Heart left ventricle (tissue), 16 donors: ENCODE data around the gene MAP4K5. TPM values are rescaled to one million over a fixed set of nuclear protein-coding genes. Genes with fewer than 3 reads are reported as not detected.

Experiments
- ATAC-seq, 4 donors: fragments of 200-7000 bp; cut with Tn5 transposase; one replicate each; pipeline ENCODE4 v1.9.1; 2020 to 2022; ENCODE audit warnings: moderate library complexity in 4 of 4, mild to moderate bottlenecking in 3 of 4, moderate number of reproducible peaks in 1 of 4
- DNase-seq, 5 donors: peaks; one replicate each; pipeline ENCODE4 v3.0.0-alpha.2; 2020
- H3K27ac ChIP-seq, 12 donors: fragments of 200-600 bp; sonication (generic) in 4 of 12; one replicate each; pipeline versions ENCODE4 v1.5.0 to v1.8.0; 2016 to 2022; ENCODE audit warnings: mild to moderate bottlenecking in 2 of 12
- H3K27me3 ChIP-seq, 9 donors: fragments of 200-600 bp; sonication (generic) in 2 of 9; one replicate each; pipeline versions ENCODE4 v1.5.1 to v1.8.0; 2016 to 2022; ENCODE audit warnings: mild to moderate bottlenecking in 3 of 9
- H3K36me3 ChIP-seq, 9 donors: fragments of 200-600 bp; sonication (generic) in 2 of 9; one replicate each; pipeline versions ENCODE4 v1.5.0 to v1.8.0; 2018 to 2022; ENCODE audit warnings: mild to moderate bottlenecking in 2 of 9
- H3K4me1 ChIP-seq, 12 donors: fragments of 200-600 bp; sonication (generic) in 4 of 12; one replicate each; pipeline versions ENCODE4 v1.5.0 to v1.8.0; 2016 to 2022; ENCODE audit warnings: mild to moderate bottlenecking in 3 of 12
- H3K4me3 ChIP-seq, 12 donors: fragments of 200-600 bp; sonication (generic) in 4 of 12; one replicate each; pipeline versions ENCODE4 v1.5.0 to v1.8.0; 2017 to 2022; ENCODE audit warnings: mild to moderate bottlenecking in 9 of 12, moderate library complexity in 4 of 12
- H3K9me3 ChIP-seq, 12 donors: fragments of 200-600 bp; sonication (generic) in 4 of 12; one replicate each; pipeline versions ENCODE4 v1.5.0 to v1.8.0; 2016 to 2022; ENCODE audit warnings: mild to moderate bottlenecking in 1 of 12
- CTCF ChIP-seq, 12 donors: fragments of 200-600 bp; sonication (generic) in 4 of 12; IDR thresholded peaks; one replicate each; pipeline versions ENCODE4 v1.5.0 to v1.8.0; 2018 to 2022; ENCODE audit warnings: antibody characterized with exemption in 12 of 12, mild to moderate bottlenecking in 5 of 12
- POLR2A ChIP-seq, 2 donors: fragments of 450-650 bp; IDR thresholded peaks; one replicate each; pipeline ENCODE4 v1.6.1; 2017; ENCODE audit warnings: antibody characterized with exemption in 2 of 2, mild to moderate bottlenecking in 2 of 2, moderate library complexity in 2 of 2
- WGBS, 4 donors: extraction: QIAGEN DNeasy Blood & Tissue Kit in 2 of 4; methylation state at CpG; one replicate each; pipeline versions ENCODE4 v1.1.5 to v1.1.7; 2013 to 2018; 5-methylcytosine and 5-hydroxymethylcytosine counted together
- intact Hi-C, 10 donors: fragments of 100-400 bp; cut with DNase I; formaldehyde crosslinking; loops; one replicate each; pipeline versions ENCODE4 v1.11.1 to v1.14.2; 2022
- polyA plus RNA-seq, 2 donors: library from polyadenylated mRNA; stranded (reverse); fragments of 200-250 nt; gene quantifications; one replicate each; pipeline ENCODE4 v1.2.3, GENCODE V29; 2013
- total RNA-seq, 9 donors: library from RNA; depleted of rRNA in 2 of 9; stranded (reverse); fragments of >200 nt in 2 of 9; fragmentation: NEBNext Ultra II Directional in 3 of 9; extraction: Animal tissue kit (Norgen Biotek cat#: 25700) in 3 of 9; gene quantifications; one replicate each; pipeline versions ENCODE4 v1.1.0 to v1.2.4, GENCODE V29; 2016 to 2023
- donor health status: ischemic (EF 13 %, LVEDD 7.1; RV severe dilation, severe dysfunction).
- donor health status: healthy with polysubstance abuse.
- donor health status: DM: no; HTN: yes; CAD: no.
- donor health status: DM: no; HTN: no; CAD: no.
- donor health status: ischemic (EF 25% LVEDD 6.9; RV normal size, moderate dysfunction).
- donor health status: ischemic (EF 25% LVEDD 5.7; RV mildly dilated, moderate dysfunction).
- donor health status: healthy.
- donor health status: DM: yes; HTN: yes; CAD: no.
- donor health status: ischemic (EF 35%, LVEDD 5.7; RV mildly dilated, moderate dysfunction).
- donor health status: nonischemic (EF 11% LVEDD 7.7; RV severe dilation, severe dysfunction).
- donor health status: DM: yes; HTN: yes; CAD: no.
- donor health status: PGD.
- donor health status: ischemic (EF 29% LVEDD 5.4; RV normal size, mild dysfunction).
- donor health status: nonischemic (EF 23%, LVEDD 6.1; RV moderate dilation, normal function).

MAP4K5 gene
- total and polyA plus RNA-seq, 11 donors = 4.7 to 43.3 (median 16.6) TPM

DNA sequence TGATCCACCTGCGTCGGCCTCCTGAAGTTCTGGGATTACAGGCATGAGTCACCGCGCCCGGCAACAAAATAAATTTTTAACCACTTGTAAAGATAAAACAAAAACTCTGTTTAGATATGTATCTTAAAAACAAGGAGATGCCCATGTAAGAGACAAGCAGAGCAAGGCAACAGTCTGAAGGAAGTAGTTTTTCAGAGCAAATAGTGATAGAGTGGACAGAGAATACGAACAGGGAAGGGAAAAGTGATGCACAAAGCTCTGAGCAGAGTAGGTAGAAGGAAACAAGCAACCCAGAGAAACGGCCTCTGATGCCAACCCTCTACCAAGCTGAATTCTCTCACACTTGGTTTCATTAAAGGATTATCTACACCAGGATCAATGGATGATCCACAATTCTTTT, 110.9 kb downstream of the MAP4K5 start:
- no peak overlapping the region for H3K27ac ChIP-seq

DNA sequence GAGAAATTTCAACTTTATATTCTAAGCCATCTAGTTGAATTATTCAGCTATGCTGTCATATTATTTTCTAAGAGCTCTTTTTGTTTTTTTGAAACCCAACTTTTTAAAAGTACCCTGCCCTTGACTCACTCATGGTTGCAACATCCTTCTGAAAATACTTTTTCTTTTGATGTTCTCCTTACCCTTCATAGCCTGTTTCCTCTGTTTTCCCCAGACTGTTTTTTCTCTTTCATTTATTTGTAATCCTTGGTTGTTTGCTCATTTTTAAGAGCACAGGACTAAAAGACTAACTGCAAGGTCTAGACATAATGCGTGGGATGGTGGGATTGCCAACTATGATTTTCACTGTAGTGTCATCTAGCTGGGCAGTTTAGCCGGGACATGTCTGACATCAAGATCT, 114.5 kb downstream of the MAP4K5 start:
- H3K4me1 ChIP-seq = no peaks in the 10 kb centered on the region
- WGBS, 4 donors = 96 to 100% (median 98%) methylated on average over 2 of the region's 2 CpGs
- ATAC-seq (peak in 1 of 4 donors; percentile 71), DNase-seq (no peak)
- no peaks in the 10 kb centered on the region for H3K9me3 ChIP-seq
- intact Hi-C loops = no loop called here
- H3K36me3 ChIP-seq = peaks cover 0 to 69% (median 56%) of the 10 kb centered on the region in 9 donors
- H3K4me3 ChIP-seq = no peak overlapping the region
- H3K27ac ChIP-seq = no peak overlapping the region
- TF ChIP-seq CTCF (IDR thresholded peaks at IDR 0.05) (no peak), POLR2A (IDR thresholded peaks at IDR 0.05) (no peak)
- H3K27me3 ChIP-seq = no peaks in the 10 kb centered on the region

More for the DNA sequence above, 110.9 kb downstream of the MAP4K5 start:
- H3K9me3 ChIP-seq = no peaks in the 10 kb centered on the region
- no peaks in the 10 kb centered on the region for H3K27me3 ChIP-seq
- H3K4me1 ChIP-seq = no peaks in the 10 kb centered on the region
- DNase-seq (no peak), ATAC-seq (no peak)
- intact Hi-C loops = loop anchor here in 1 of 10 donors (10.0 kb wide), 1 partner anchor 63 kb away; no protein-coding TSS in a partner anchor
- peaks cover 0 to 97% (median 89%) of the 10 kb centered on the region in 9 donors for H3K36me3 ChIP-seq
- 93 to 97% (median 97%) methylated on average over 7 of the region's 7 CpGs for WGBS, 4 donors
- no peak for TF ChIP-seq POLR2A (IDR thresholded peaks at IDR 0.05)
- TF ChIP-seq CTCF (IDR thresholded peaks at IDR 0.05) = no peak
- no peak overlapping the region for H3K4me3 ChIP-seq

DNA sequence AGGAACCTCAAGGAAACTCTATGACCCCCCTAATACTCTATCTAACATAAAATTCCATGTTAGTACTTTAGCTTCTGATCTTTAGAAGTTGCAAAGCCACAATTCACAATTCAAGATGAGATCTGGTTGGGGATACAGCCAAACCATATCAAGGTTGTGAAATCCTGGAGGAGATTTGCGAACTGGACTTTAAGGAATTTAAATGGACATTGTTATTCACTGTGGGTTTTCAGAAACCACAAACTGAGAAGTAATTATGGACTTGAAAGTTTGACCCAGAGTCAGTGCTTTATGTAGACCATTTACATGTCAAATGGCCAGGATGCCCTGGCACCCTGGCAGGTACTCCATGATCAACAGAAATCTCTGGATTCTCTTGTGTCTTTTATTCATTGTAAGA, 121.4 kb downstream of the MAP4K5 start:
- Histone ChIP-seq H3K27me3 (no peaks in the 10 kb centered on the region), H3K4me1 (peaks cover 0 to 14% (median 2%) of the 10 kb centered on the region in 12 donors), H3K36me3 (peaks cover 0 to 1% (median 0%) of the 10 kb centered on the region in 9 donors), H3K27ac (no peak overlapping the region), H3K4me3 (no peak overlapping the region), H3K9me3 (no peaks in the 10 kb centered on the region)
- ATAC-seq = no peak
- intact Hi-C loops = no loop called here
- TF ChIP-seq POLR2A (IDR thresholded peaks at IDR 0.05) (no peak), CTCF (IDR thresholded peaks at IDR 0.05) (no peak)
- no peak for DNase-seq
- WGBS, 4 donors = 90 to 96% (median 95%) methylated on average over 1 of the region's 1 CpG

DNA sequence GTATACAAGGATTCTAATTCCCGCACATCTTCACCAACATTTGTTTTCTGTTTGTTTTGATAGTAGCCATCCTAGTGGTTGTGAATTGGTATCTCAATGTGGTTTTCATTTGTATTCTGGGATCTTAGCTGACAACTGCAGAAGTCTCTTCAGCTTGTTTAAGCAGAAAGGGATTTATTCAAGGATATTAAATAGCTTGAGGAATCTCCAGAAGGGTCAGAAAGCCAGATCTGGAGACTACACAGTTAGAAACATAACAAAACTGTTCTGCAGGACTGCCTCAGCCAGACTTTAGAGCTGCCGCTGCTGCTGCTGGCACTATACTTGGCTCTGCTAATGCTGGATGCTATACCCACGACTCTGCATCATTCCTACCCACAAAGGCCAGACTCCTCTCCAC, 122.3 kb downstream of the MAP4K5 start:
- Histone ChIP-seq H3K27me3 (no peaks in the 10 kb centered on the region), H3K4me1 (peaks cover 0 to 14% (median 2%) of the 10 kb centered on the region in 12 donors), H3K27ac (no peak overlapping the region), H3K36me3 (no peaks in the 10 kb centered on the region), H3K9me3 (no peaks in the 10 kb centered on the region), H3K4me3 (no peak overlapping the region)
- ATAC-seq (no peak), DNase-seq (no peak)
- 96 to 98% (median 98%) methylated on average over 3 of the region's 3 CpGs for WGBS, 4 donors
- no peak for TF ChIP-seq POLR2A (IDR thresholded peaks at IDR 0.05)
- no peak for TF ChIP-seq CTCF (IDR thresholded peaks at IDR 0.05)
- intact Hi-C loops = no loop called here
